Right cardiac atrium (tissue), 5 donors: Measurements from ENCODE around the gene ARMH4. TPM values are rescaled to one million over a fixed set of nuclear protein-coding genes. Genes with fewer than 3 reads are reported as not detected.

Experiments used
- ATAC-seq, 2 donors: fragments of 200-7000 bp; cut with Tn5 transposase; one replicate each; pipeline versions ENCODE4 v1.8.0 to v1.9.1; 2020; ENCODE audit warnings: moderate library complexity in 2 of 2, mild to moderate bottlenecking in 1 of 2
- DNase-seq, 3 donors: peaks; one replicate each; pipeline ENCODE4 v3.0.0-alpha.2; 2020
- H3K27ac ChIP-seq: one replicate; pipeline ENCODE4 v1.5.1; 2013; ENCODE audit warnings: mild to moderate bottlenecking, low read length, control low read depth, moderate library complexity
- H3K27me3 ChIP-seq: one replicate; pipeline ENCODE4 v1.6.1; 2013; ENCODE audit not compliant: control insufficient read depth, insufficient read depth
- H3K4me1 ChIP-seq: one replicate; pipeline ENCODE4 v1.6.1; 2013; ENCODE audit warnings: low read length; ENCODE audit not compliant: control insufficient read depth, insufficient read depth
- H3K4me3 ChIP-seq: one replicate; pipeline ENCODE4 v1.5.1; 2013; ENCODE audit warnings: low read length, control low read depth
- H3K9me3 ChIP-seq: one replicate; pipeline ENCODE4 v1.6.1; 2013; ENCODE audit warnings: low read length; ENCODE audit not compliant: control insufficient read depth
- WGBS: extraction: QIAGEN DNeasy Blood & Tissue Kit; methylation state at CpG from one replicate; pipeline ENCODE4 v1.1.7; 2013; 5-methylcytosine and 5-hydroxymethylcytosine counted together
- intact Hi-C, 4 donors: fragments of 100-400 bp; cut with DNase I; formaldehyde crosslinking; loops; one replicate each; pipeline versions ENCODE4 v1.11.0 to v1.14.0; 2022 to 2023
- polyA plus RNA-seq: library from polyadenylated mRNA; stranded (reverse); fragments of 200-250 nt; gene quantifications from one replicate; pipeline ENCODE4 v1.2.3, GENCODE V29; 2013
- total RNA-seq, 4 donors: library from RNA; stranded (reverse); fragmentation: NEBNext Ultra II Directional; extraction: Animal tissue kit (Norgen Biotek cat#: 25700); gene quantifications; one replicate each; pipeline ENCODE4 v1.2.1, GENCODE V29; 2021
- donor health status: healthy with polysubstance abuse.
- donor health status: DM: no; HTN: yes; CAD: no.
- donor health status: DM: no; HTN: no; CAD: no.
- donor health status: DM: no; HTN: yes; CAD: no; lungs with severe emphysema.
- donor health status: DM: yes; HTN: yes; CAD: no.

ARMH4 gene
- total and polyA plus RNA-seq, 5 donors, result 2.1 to 9.9 (median 8.0) TPM

- no peaks in the 10 kb centered on the region for H3K9me3 ChIP-seq
- H3K27me3 ChIP-seq, result no peaks in the 10 kb centered on the region
- H3K4me1 ChIP-seq, result peaks cover 2% of the 10 kb centered on the region
- peak; percentile 77 to 85 (median 81) for DNase-seq
- 22% methylated on average over 6 of the region's 6 CpGs for WGBS
- ATAC-seq, result peak; percentile 92 to 96
- no peak overlapping the region for H3K4me3 ChIP-seq
- no peak overlapping the region for H3K27ac ChIP-seq
- intact Hi-C loops, result no loop called here
Observed at GRCh38 chr14:58171090-58171489, 19.1 kb upstream of the ARMH4 start.

- Histone ChIP-seq H3K27ac (no peak overlapping the region), H3K27me3 (no peaks in the 10 kb centered on the region), H3K4me1 (peaks cover 2% of the 10 kb centered on the region), H3K4me3 (no peak overlapping the region), H3K9me3 (no peaks in the 10 kb centered on the region)
- ATAC-seq, result no peak
- 80% methylated on average over 5 of the region's 5 CpGs for WGBS
- DNase-seq, result no peak
- intact Hi-C loops, result loop anchor here (2.0 to 10.0 kb wide), 3 partner anchors 53 to 61 kb away; no protein-coding TSS in a partner anchor
Observed at GRCh38 chr14:58167891-58168290, 15.9 kb upstream of the ARMH4 start.

GRCh38 chr14:58167057-58167456 lies 15.0 kb upstream of the ARMH4 start:
- H3K4me3 ChIP-seq, result no peak overlapping the region
- 42% methylated on average over 1 of the region's 1 CpG for WGBS
- H3K27ac ChIP-seq, result no peak overlapping the region
- no peak for ATAC-seq
- H3K9me3 ChIP-seq, result no peaks in the 10 kb centered on the region
- intact Hi-C loops, result loop anchor here (2.0 to 10.0 kb wide), 3 partner anchors 52 to 60 kb away; no protein-coding TSS in a partner anchor
- no peak for DNase-seq
- H3K27me3 ChIP-seq, result no peaks in the 10 kb centered on the region
- peaks cover 2% of the 10 kb centered on the region for H3K4me1 ChIP-seq

- WGBS, result 34% methylated on average over 10 of the region's 10 CpGs
- H3K4me1 ChIP-seq, result peaks cover 2% of the 10 kb centered on the region
- no peaks in the 10 kb centered on the region for H3K9me3 ChIP-seq
- intact Hi-C loops, result loop anchor here (2.0 to 10.0 kb wide), 3 partner anchors 51 to 59 kb away; no protein-coding TSS in a partner anchor
- no peak overlapping the region for H3K4me3 ChIP-seq
- ATAC-seq, result peak; percentile 78 to 81
- H3K27ac ChIP-seq, result no peak overlapping the region
- no peaks in the 10 kb centered on the region for H3K27me3 ChIP-seq
- DNase-seq, result peak; percentile 85 to 94 (median 93)
Observed at GRCh38 chr14:58166005-58166983, 14.3 kb upstream of the ARMH4 start.

GRCh38 chr14:58160561-58160960 lies 8.5 kb upstream of the ARMH4 start:
- Histone ChIP-seq H3K9me3 (no peaks in the 10 kb centered on the region), H3K4me1 (no peaks in the 10 kb centered on the region), H3K27ac (no peak overlapping the region), H3K27me3 (no peaks in the 10 kb centered on the region), H3K4me3 (no peak overlapping the region)
- ATAC-seq (no peak), DNase-seq (no peak)
- intact Hi-C loops, result loop anchor here in 1 of 4 donors (10.0 kb wide), 1 partner anchor 46 kb away; no protein-coding TSS in a partner anchor

GRCh38 chr14:58151133-58152013 lies 640 bp downstream of the ARMH4 start:
- Histone ChIP-seq H3K4me1 (no peaks in the 10 kb centered on the region), H3K9me3 (no peaks in the 10 kb centered on the region), H3K27me3 (no peaks in the 10 kb centered on the region), H3K27ac (peak overlapping the region; percentile 43), H3K4me3 (peak overlapping the region; percentile 82)
- WGBS, result 1% methylated on average over 56 of the region's 56 CpGs
- intact Hi-C loops, result no loop called here
- DNase-seq (peak in 1 of 3 donors; percentile 17), ATAC-seq (peak; percentile 65 to 70)

- H3K9me3 ChIP-seq, result no peaks in the 10 kb centered on the region
- intact Hi-C loops, result no loop called here
- no peak for ATAC-seq
- H3K27ac ChIP-seq, result no peak overlapping the region
- H3K4me1 ChIP-seq, result no peaks in the 10 kb centered on the region
- H3K27me3 ChIP-seq, result no peaks in the 10 kb centered on the region
- WGBS, result 67% methylated on average over 6 of the region's 6 CpGs
- peak overlapping the region; percentile 82 for H3K4me3 ChIP-seq
- no peak for DNase-seq
Observed at GRCh38 chr14:58150243-58150805, 1.7 kb downstream of the ARMH4 start.

GRCh38 chr14:58149196-58149595 lies 2.8 kb downstream of the ARMH4 start:
- no peak for DNase-seq
- intact Hi-C loops, result no loop called here
- no peak overlapping the region for H3K27ac ChIP-seq
- no peaks in the 10 kb centered on the region for H3K9me3 ChIP-seq
- no peaks in the 10 kb centered on the region for H3K4me1 ChIP-seq
- no peaks in the 10 kb centered on the region for H3K27me3 ChIP-seq
- WGBS, result 85% methylated on average over 1 of the region's 1 CpG
- ATAC-seq, result no peak
- H3K4me3 ChIP-seq, result no peak overlapping the region

GRCh38 chr14:58146399-58146798 lies 5.6 kb downstream of the ARMH4 start:
- ATAC-seq (no peak), DNase-seq (no peak)
- H3K27ac ChIP-seq, result no peak overlapping the region
- H3K9me3 ChIP-seq, result no peaks in the 10 kb centered on the region
- intact Hi-C loops, result no loop called here
- H3K4me1 ChIP-seq, result no peaks in the 10 kb centered on the region
- no peaks in the 10 kb centered on the region for H3K27me3 ChIP-seq
- H3K4me3 ChIP-seq, result no peak overlapping the region
- WGBS, result 59% methylated on average over 1 of the region's 1 CpG

- intact Hi-C loops, result no loop called here
- Histone ChIP-seq H3K27ac (no peak overlapping the region), H3K9me3 (no peaks in the 10 kb centered on the region), H3K4me1 (no peaks in the 10 kb centered on the region), H3K4me3 (no peak overlapping the region), H3K27me3 (no peaks in the 10 kb centered on the region)
- ATAC-seq, result no peak
- WGBS, result 70% methylated on average over 1 of the region's 1 CpG
- DNase-seq, result no peak
Observed at GRCh38 chr14:58145936-58146335, 6.1 kb downstream of the ARMH4 start.
